ENCODE results near the gene IL4I1.
"Not testable (repeated sequence)": the region's sequence is repeated elsewhere in the genome, so short reads cannot be mapped to it uniquely, and the experiment has no call there.

IL4I1 gene, protein sequence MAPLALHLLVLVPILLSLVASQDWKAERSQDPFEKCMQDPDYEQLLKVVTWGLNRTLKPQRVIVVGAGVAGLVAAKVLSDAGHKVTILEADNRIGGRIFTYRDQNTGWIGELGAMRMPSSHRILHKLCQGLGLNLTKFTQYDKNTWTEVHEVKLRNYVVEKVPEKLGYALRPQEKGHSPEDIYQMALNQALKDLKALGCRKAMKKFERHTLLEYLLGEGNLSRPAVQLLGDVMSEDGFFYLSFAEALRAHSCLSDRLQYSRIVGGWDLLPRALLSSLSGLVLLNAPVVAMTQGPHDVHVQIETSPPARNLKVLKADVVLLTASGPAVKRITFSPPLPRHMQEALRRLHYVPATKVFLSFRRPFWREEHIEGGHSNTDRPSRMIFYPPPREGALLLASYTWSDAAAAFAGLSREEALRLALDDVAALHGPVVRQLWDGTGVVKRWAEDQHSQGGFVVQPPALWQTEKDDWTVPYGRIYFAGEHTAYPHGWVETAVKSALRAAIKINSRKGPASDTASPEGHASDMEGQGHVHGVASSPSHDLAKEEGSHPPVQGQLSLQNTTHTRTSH

DNA sequence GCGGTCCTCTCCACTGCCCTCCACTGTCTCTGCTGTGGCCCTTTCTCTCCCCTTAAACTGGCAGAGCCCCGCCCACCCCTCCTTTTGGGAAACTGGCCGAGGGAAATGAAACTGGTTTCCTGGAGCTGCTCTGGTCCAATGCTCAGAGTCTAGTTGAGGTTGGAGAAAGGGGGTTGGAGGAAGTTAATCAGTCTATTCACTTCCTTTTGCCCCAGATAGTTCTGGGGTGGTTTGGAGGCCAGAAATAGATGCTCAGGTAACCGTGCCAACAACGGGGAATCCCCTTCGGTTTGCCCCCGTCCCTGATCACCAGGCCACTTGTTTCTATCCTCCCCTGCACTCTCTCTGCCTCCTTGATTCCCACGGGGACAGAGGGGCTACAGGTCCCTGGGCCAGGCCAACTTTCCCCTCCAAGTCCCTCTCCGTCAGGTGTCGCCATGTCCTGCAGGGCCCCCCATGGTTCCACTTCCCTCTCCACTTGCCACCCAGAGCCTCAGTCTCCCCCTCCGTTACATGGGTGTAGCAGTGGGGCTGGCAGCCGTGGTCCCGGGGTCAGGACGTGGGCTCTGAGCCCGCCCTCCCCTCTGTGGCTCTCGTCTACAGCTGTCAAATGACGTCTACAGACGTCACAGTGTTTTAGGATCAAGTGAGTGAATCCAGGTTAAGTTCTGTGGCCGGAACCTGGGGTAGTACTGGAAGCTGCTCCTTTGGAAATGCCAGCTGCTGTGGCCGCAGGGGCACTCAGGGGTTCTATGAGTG, at the start of gene IL4I1:
IL4I1 (minus strand) TSS at position 25 of the 759 bp plus-strand sequence. CDS start 727 bp downstream, outside the sequence.
- peak; percentile 95 for DNase-seq

DNA sequence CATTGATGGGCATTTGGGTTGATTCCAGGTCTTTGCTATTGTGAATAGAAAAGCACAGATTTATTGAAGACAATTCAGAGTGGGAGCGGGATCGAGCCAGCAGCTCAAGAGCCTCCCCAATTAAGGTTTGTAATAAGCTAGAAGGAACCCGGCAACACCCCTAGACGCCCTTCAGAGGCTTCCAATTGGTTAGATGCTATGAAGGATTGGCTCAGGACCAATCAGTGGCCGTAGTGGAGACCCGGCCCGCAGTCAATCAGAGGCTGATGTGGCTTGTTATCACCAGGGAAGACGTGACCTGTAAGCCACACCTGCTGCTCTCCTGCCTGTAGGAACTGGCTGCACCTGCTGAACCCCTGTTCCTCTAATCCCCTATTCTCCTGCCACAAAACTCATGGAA, 49.7 kb upstream of the IL4I1 start:
- DNase-seq, result no peak

DNA sequence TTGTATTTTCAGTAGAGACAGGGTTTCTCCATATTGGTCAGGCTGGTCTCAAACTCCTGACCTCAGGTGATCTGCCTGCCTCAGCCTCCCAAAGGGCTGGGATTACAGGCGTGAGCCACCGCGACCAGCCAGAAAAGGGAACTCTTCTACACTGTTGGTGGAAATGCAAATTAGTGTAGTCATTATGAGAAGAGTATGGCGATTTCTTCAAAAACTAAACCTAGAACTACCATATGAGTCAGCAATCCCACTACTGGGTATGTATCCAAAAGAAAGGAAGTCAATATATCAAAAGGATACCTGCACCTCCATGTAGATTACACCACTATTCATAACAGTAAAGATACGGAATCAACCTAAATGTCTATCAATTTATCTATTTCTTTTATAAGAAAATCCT, 47.9 kb upstream of the IL4I1 start:
- DNase-seq, result peak; percentile 85

DNA sequence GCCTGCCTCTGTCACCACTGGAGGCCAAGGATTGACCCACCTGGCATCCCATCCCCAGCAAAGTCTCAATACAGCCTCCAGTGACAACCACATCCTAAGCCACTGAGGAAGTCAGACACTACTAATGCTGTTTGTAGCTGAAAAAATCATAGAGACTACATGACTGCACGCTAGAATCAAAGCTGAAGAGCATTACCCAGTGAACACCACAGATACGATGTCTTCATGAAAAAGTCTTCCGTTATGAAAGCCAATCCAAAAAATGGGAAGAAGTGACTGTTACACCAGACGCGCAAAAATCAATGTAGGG, 43.8 kb upstream of the IL4I1 start:
- no peak for DNase-seq

DNA sequence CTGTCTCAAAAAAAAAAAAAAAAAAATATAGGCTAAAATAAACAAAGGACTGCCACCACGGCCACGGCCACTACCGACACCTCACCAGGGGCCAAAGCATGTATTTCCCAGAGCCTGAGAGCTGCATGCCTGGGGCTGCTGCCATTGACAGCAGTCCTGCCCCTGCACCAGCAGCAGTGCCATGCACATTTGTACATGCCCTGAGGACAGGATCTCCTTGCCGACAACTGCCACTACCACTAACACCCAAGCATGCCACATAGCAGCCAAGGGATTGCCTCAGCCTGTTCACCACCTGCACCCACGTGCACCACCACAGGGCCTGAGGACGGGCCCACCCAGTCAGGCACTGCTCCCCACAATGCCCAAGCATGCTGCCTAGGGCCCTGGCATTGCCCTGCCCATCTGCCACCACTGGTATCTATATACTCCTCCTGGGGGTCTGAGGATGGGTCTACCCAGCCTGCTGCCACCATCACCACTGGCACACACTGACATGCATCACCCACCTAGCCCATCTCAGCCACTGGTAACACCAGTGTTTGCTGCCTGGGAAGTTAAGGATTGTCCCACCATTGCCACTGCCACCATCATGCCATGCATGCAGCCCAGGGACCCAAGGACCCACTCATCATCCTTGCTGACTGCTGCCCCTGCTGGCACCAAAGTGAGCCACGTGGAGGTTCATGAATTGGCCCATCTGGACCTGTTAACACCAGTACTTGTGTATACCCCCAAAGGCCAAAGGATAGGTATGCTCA, 43.2 kb upstream of the IL4I1 start:
- no peak for DNase-seq

DNA sequence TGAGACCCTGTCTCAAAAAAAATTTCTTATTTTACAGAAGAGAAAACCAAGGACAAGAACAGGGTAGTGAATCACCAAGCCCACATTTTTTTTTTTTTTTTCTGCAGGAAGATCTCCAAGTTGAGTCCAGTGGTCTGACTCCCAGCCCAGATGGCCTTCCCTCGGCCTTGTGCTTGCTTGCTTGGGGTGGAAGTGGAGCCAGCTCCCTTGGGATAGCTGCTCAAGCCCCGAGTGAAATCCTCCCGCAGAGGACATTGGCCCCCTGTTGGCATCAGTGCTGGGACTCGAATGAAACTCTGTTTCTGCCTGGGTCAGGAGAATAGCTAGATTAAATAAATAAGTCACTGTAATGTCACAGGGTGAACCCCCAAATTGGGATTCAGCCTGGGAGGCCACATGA, 42.0 kb upstream of the IL4I1 start:
- DNase-seq, result no peak

DNA sequence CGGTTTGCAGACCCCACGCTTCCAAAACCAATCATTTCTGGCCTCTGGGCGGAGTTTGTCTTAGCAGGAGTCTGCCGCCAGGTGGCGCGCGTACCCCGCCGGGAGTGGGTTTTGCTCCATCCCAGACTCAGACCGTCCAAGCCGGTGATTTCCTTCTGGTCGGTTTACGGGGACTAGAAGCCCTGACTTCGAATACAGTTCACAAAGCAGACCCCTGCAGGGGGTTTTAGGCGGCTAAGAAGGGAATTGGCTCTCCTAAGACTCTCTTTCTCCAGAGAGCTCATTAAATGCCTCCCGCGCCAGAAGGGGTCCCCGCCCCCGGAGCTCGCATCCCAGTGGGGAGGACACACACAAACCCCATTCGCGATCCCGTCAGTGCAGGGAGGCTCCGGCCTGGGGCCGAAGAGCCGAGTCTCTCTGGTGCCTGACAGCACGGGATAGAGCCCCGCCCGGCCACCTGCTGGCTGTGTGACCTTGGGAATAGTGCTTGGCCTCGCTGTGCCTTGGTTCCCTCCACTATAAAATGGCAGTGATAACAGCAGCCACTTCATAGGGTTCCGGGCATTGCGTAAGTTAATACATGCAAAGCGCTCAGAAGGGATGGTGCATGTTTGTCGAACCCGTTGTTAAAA, 41.2 kb upstream of the IL4I1 start:
- DNase-seq, result peak; percentile 70

DNA sequence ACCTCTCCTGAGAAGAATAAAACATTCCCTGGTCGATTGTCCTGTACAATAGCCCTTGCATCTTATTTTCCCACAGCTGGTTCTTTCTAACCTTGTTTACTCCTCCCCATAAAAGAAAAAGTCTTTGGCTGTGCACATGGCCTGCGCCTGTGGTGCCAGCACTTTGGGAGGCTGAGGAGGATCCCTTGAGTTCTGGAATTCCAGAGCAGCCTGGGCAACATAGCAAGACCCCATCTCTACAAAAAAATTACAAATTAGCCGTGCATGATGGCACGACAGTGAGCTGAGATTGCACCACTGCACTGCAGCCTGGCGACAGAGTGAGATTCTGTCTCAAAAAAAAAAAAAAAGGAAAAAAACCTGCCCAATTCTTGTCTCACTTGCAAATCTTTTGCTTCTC, 39.9 kb upstream of the IL4I1 start:
- no peak for DNase-seq

DNA sequence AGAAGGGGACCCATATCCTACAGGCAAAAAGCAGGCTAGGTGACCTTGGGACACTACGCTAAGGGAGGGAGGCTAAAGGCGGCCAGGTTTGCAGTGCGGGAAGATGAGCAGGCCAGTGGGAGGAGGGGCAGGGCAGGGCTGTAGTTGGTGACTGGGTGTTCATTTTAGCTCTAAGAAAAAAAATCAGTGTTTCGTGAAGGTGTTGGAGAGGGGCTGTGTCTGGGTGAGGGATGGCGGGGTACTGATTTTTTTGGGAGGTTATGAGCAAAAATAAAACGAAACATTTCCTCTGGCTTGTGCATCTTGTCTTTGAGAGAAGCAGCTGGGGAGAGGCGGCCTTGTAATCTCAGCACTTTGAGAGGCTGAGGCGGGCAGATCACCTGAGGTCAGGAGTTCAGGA, 37.0 kb upstream of the IL4I1 start:
- no peak for DNase-seq

DNA sequence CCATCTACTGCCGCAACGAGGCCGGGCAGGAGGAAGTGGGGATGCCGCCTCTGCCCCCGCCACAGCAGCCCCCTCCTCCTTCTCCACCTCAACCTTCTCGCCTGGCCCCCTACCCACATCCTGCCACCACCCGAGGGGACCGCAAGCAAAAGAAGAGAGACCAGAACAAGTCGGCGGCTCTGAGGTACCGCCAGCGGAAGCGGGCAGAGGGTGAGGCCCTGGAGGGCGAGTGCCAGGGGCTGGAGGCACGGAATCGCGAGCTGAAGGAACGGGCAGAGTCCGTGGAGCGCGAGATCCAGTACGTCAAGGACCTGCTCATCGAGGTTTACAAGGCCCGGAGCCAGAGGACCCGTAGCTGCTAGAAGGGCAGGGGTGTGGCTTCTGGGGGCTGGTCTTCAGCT, 36.0 kb upstream of the IL4I1 start:
- no peak for DNase-seq

DNA sequence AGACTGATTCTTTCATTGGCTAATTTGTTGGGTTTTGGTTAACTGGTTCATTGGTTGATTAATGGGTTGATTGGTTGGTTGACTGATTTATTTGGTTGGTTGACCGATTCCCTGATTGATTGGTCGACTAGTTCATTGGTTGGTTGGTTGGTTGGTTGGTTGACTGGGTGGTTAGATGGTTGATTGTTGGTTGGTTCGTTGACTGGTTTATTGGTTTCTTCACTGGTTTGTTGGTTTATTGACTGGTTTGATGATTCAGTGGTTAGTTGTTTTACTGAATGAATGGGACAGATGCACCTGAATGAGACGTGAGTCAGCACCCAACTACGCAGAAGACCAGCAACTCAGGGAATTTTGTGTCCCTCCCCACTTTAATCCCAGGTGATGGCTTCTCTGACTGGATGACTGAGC, 35.4 kb upstream of the IL4I1 start:
- DNase-seq, result no peak

DNA sequence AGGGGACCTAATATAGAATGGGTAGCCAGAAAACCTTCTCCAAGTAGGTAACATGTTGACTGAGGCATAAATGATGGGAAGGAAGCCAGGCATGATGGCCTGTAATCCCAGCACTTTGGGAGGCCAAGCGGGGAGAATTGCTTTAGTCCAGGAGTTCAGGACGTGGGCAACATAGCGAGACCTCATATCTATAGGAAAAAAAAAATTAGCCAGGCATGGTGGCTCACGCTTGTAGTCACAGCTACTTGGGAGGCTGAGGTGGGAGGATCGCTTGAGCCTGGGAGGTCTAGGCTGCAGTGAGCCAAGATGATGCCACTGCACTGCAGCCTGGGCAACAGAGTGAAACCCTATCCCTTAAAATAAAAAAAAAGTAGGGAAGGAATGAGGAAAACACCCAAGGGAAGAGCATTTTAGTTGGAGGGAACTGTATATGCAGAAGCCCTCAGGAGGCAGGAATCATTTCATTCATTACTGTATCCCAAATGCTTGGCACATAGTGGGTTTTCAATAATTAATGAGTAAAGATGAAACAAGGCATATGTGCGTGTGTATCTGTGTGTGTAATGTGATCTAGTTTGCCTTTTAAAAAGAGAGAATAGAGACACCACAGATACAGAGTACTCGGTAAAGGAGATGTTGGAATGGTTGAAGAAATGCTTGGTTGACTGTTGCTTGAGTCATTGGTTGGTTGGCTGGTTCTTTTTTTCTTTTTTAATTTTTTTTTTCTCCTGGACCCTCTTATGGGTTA, 34.8 kb upstream of the IL4I1 start:
- no peak for DNase-seq

DNA sequence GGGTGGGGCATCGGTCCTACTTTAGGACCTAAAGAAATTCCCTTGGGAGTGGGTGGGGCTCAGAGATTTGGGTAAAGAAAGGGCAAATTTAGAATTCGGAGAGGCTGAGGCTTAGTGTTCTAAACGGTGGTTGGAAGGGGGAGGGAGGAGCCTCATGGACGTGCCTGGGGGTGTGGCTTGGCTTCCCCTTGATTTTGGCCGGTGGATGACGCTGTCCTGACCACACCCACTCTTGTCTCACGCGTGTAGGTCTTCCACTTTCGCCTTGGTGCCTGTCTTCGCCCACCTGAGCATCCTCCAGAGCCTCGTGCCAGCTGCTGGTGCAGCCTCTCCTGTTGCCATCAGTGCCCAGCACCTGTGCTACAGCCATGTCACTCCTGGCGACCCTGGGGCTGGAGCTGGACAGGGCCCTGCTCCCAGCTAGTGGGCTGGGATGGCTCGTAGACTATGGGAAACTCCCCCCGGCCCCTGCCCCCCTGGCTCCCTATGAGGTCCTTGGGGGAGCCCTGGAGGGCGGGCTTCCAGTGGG, 33.9 kb upstream of the IL4I1 start:
- DNase-seq, result peak; percentile 55

DNA sequence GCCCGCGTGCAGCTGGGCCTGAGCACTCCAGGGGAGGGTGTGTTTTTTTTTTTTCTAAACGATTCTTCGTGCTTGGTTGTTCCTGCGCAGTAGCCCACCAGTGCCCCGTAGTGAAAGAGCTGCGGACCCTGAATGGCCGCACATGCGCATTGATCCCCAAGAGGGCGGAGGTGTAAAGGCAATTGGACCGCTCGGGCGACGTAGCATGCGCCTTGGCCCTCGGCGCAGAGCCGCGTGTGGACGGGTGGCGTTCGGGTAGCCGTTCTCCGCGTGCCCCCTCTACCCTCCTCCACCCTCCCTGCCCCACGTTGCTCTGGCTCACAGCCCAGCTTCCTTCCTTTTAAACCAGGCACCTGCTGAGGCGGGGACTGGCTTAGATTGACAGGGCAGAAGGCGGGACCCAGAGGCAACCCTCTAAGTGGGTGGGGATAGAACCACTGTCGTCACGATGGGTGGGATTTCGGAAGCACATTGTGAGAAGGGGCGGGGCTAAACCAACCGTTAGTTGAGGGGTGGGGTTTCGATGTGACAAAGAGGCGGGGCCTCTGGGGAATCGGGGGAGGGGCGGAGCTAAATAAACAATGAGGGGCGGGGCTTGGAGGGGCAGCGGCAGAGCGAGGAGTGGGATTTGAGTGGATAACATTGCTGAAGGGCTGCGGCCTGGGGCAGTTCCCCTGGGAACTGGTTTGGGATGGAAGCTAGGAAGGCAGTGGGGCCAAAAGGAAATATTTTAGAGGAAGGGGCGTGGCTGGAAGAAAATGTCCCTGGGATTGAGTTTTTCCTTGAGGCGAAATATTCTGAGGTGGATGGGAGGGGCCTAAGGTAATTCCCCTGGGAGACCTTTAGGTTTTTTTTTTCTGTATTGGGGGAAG, 33.2 kb upstream of the IL4I1 start:
- DNase-seq, result peak; percentile 95

DNA sequence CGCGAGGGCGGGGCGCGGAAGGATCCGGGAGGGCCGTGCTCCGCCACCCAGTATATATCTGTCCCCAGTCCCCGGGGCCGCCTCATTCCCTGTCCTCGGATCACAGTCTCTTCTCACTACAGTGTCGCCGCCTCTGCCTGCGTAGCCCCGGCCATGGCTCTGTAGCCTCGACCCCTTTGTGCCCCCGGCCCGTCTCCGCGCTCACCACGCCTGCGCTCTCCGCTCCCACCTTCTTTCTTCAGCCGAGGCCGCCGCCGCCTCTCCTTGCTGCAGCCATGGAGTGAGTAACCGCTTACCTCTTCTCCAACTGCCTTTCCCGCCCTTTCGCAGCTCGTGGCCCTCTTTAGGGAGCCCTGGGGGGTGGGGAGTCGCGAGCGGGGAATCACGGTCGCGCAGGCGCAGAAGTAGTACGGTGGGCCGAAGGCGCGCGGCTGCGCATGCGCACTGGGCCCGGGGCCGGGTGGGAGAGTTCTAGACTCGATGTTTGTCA, 32.5 kb upstream of the IL4I1 start, which contains the start of the genes ATF5 and NUP62:
ATF5 (plus strand) TSS at position 85 of the 490 bp plus-strand sequence. CDS start 1,646 bp downstream, outside the sequence.
NUP62 (minus strand) TSS at position 384 of the 490 bp plus-strand sequence. CDS start 19,697 bp downstream, outside the sequence.
- peak; percentile 85 for DNase-seq

DNA sequence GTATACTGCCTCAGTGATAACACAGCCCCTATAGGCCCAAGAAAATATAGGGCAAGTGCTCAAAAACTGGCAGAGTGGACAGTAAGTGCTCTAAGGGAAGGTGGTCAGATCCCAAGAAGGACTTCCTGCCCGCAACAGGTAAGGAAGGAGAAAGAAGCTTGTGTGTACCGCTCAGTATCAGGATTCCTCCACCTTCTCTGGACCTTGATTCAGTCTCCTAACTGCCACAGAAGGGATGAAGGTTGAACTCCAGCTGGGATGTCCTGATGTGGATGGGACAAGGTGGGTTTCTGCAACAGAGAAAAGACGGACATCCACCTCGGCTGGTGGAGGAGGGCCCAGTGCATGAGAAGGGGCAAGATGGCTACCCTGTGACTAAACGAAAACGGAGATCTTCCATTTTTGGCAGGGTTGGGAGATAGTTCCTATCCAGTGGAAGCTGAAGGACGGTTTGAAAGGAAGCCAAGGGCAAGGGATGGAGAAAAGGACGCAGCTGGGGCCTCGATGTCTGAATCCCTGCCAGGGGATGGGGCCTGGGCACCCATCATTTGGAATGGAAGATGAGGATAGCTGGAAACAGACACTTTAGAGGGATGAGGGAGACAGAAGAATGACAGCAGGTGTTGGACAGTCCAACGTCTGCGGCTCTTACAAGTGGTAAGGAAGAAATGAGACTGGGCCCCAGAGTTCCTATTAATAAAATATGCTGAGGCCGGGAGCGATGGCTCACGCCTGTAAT, 31.0 kb upstream of the IL4I1 start:
- no peak for DNase-seq

DNA sequence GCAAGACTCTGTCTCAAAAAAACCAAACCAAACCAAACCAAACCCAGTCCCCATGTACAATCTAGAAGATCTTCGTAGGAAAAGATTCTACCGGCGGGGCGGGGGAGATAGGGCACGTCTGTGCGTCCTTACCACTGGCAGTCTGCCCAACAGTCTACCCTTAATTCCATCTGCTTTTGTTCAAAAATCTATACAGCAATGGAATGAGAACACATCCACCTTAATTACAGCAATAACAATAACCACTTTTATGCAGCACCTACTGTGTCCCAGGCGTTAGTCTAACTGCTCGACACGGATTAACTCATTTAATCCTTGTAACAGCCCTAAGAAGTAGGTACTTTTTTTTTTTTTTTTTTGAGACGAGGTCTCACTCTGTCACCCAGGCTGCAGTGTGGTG, 29.8 kb upstream of the IL4I1 start:
- no peak for DNase-seq

DNA sequence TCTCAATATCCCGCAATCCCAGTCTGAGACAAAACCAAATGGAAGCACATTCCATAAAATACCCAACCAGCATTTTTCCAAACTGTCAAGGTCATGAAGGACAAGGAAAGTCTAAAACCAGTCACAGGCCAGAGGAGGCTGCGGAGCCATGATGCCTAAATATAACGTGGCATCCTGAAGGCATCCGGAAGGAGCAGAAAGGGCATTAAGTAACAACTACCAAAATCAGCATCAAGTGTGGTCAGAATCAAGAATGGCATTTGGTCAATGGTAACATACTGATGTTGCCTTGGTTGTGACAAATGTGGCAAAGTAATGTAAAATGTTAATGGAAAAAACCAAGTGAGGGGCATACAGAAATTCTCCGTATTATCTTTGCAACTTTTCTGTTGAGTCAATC, 28.8 kb upstream of the IL4I1 start:
- no peak for DNase-seq

DNA sequence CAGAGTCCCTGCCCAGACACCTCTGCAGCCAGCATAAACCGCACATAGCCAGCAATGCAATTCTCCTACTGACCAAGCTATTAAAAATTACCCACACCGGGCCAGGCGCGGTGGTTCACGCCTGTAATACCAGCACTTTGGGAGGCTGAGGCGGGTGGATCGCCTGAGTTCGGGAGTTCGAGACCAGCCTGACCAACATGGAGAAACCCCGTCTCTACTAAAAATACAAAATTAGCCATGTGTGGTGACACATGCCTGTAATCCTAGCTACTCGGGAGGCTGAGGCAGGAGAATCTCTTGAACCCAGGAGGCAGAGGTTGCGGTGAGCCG, 28.2 kb upstream of the IL4I1 start:
- DNase-seq, result not testable (repeated sequence)

All from inflammatory macrophage treated with lipopolysaccharide for 4 hours (primary cell).